GM18951 (cell line): ENCODE data around the gene P3R3URF.

Experiments used
- POLR2A ChIP-seq: IDR thresholded peaks from 4 replicates; pipeline ENCODE4 v1.6.1; 2011; ENCODE audit warnings: mild to moderate bottlenecking; ENCODE audit not compliant: insufficient read length, insufficient read depth; ENCODE audit errors: extremely low read depth
- in situ Hi-C: fragments of 300-500 bp; cut with MboI; formaldehyde crosslinking; loops from one replicate; pipeline ENCODE4 v1.12.0; 2022; ENCODE audit warnings: low sequenced_read_pairs, mixed read lengths, inconsistent platforms; ENCODE audit not compliant: unreplicated experiment

The P3R3URF gene

DNA sequence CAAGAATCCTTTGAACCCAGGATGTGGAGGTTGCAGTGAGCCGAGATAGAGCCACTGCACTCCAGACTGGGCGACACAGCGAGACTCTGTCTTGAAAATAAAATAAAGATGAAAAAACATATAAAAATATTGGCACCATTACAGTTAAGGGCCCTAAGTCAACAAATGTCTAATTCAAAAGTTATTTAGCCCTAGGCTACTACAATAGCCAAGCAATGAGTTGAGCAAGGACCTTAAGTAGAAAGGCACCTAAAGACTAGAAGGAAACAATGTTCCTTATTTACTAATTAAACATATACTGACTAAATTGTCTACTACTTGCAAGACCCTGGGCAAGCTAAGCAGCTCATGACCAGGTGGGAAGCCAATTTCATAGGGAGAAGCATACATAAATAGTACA lies 47.9 kb downstream of the P3R3URF start:
- no peak for TF ChIP-seq POLR2A
- in situ Hi-C loops = no loop called here
